Neutrophil (primary cell): Measurements from ENCODE around the gene ANO6.

ENCODE experiments used
- H3K27ac ChIP-seq: fragments of 200-600 bp; sonication (generic); 2 replicates; pipeline ENCODE4 v1.5.1; 2016; ENCODE audit warnings: mild to moderate bottlenecking, moderate library complexity
- H3K27me3 ChIP-seq: fragments of 200-600 bp; sonication (generic); 2 replicates; pipeline ENCODE4 v1.6.0; 2016; ENCODE audit warnings: mild to moderate bottlenecking
- H3K36me3 ChIP-seq: fragments of 200-600 bp; sonication (generic); 2 replicates; pipeline ENCODE4 v1.5.1; 2017
- H3K4me1 ChIP-seq, 2 experiments: fragments of 200-600 bp in 1 of 2; sonication (generic) in 1 of 2; 1 replicate in 1 of 2; 2 replicates in 1 of 2; pipeline versions ENCODE4 v1.5.1 to v1.6.1; 2013 to 2016; ENCODE audit warnings: low read depth in 1 of 2, low read length in 1 of 2, mild to moderate bottlenecking in 1 of 2, moderate library complexity in 1 of 2; ENCODE audit not compliant: control insufficient read depth in 1 of 2, insufficient read depth in 1 of 2
- H3K4me3 ChIP-seq, 2 experiments: fragments of 200-600 bp in 1 of 2; sonication (generic) in 1 of 2; 1 replicate in 1 of 2; 2 replicates in 1 of 2; pipeline ENCODE4 v1.5.1; 2013 to 2016; ENCODE audit warnings: low read depth in 1 of 2, low read length in 1 of 2, mild to moderate bottlenecking in 1 of 2, moderate library complexity in 1 of 2
- H3K9me3 ChIP-seq: fragments of 200-600 bp; sonication (generic); 2 replicates; pipeline ENCODE4 v1.5.1; 2016
- CTCF ChIP-seq: fragments of 200-600 bp; sonication (generic); IDR thresholded peaks from 2 replicates; pipeline ENCODE4 v1.5.1; 2016; ENCODE audit warnings: antibody characterized with exemption

Gene ANO6

GRCh38 chr12:45290216-45290605, 74.3 kb downstream of the ANO6 start:
- H3K4me3 ChIP-seq = no peak overlapping the region
- no peaks in the 10 kb centered on the region for H3K27me3 ChIP-seq
- H3K9me3 ChIP-seq = no peaks in the 10 kb centered on the region
- no peaks in the 10 kb centered on the region for H3K4me1 ChIP-seq
- TF ChIP-seq CTCF = no peak
- no peak overlapping the region for H3K27ac ChIP-seq
- no peaks in the 10 kb centered on the region for H3K36me3 ChIP-seq

- Histone ChIP-seq H3K4me3 (no peak overlapping the region), H3K4me1 (no peaks in the 10 kb centered on the region), H3K9me3 (no peaks in the 10 kb centered on the region), H3K27me3 (no peaks in the 10 kb centered on the region), H3K36me3 (no peaks in the 10 kb centered on the region), H3K27ac (no peak overlapping the region)
- no peak for TF ChIP-seq CTCF
Measured at GRCh38 chr12:45291518-45291917, 75.6 kb downstream of the ANO6 start.

- Histone ChIP-seq H3K9me3 (no peaks in the 10 kb centered on the region), H3K27me3 (no peaks in the 10 kb centered on the region), H3K36me3 (no peaks in the 10 kb centered on the region)
Measured at GRCh38 chr12:45292486-45293195, 76.7 kb downstream of the ANO6 start.

GRCh38 chr12:45294906-45295305, 79.0 kb downstream of the ANO6 start:
- H3K9me3 ChIP-seq = no peaks in the 10 kb centered on the region
- H3K27me3 ChIP-seq = no peaks in the 10 kb centered on the region
- no peaks in the 10 kb centered on the region for H3K4me1 ChIP-seq
- no peak for TF ChIP-seq CTCF
- H3K27ac ChIP-seq = no peak overlapping the region
- no peaks in the 10 kb centered on the region for H3K36me3 ChIP-seq
- H3K4me3 ChIP-seq = no peak overlapping the region

More at GRCh38 chr12:45292486-45293195, 76.7 kb downstream of the ANO6 start:
- Histone ChIP-seq H3K4me3 (no peak overlapping the region), H3K27ac (no peak overlapping the region), H3K4me1 (no peaks in the 10 kb centered on the region)
- no peak for TF ChIP-seq CTCF

- Histone ChIP-seq H3K27me3 (no peaks in the 10 kb centered on the region), H3K4me1 (no peaks in the 10 kb centered on the region), H3K9me3 (no peaks in the 10 kb centered on the region), H3K27ac (no peak overlapping the region), H3K36me3 (no peaks in the 10 kb centered on the region), H3K4me3 (no peak overlapping the region)
- TF ChIP-seq CTCF = no peak
Measured at GRCh38 chr12:45296046-45296586, 80.2 kb downstream of the ANO6 start.
